Tibial artery (tissue), 4 donors: ENCODE measurements around the gene PCK2.
A peak's percentile ranks its signal among the peaks of the same experiment; 100 is the strongest.

Source experiments
- DNase-seq, 2 donors: peaks; one replicate each; pipeline ENCODE4 v3.0.0-alpha.2; 2019
- H3K27ac ChIP-seq, 2 donors: fragments of 200-600 bp; sonication (generic) in 1 of 2; 1 replicate in 1 of 2; 2 replicates in 1 of 2; pipeline ENCODE4 v1.5.1; 2018 to 2019; ENCODE audit warnings: mild to moderate bottlenecking in 1 of 2
- H3K27me3 ChIP-seq, 2 donors: fragments of 200-600 bp; sonication (generic) in 1 of 2; one replicate each; pipeline versions ENCODE4 v1.5.1 to v1.6.0; 2016 to 2019
- H3K36me3 ChIP-seq, 3 donors: fragments of 200-600 bp; sonication (generic) in 2 of 3; one replicate each; pipeline ENCODE4 v1.5.1; 2016 to 2019; ENCODE audit warnings: mild to moderate bottlenecking in 2 of 3
- H3K4me1 ChIP-seq, 4 donors: fragments of 200-600 bp; sonication (generic) in 2 of 4; 1 replicate in 3 of 4; 2 replicates in 1 of 4; pipeline ENCODE4 v1.5.1; 2016 to 2019
- H3K4me3 ChIP-seq, 2 donors: fragments of 200-600 bp; sonication (generic) in 1 of 2; 1 replicate in 1 of 2; 2 replicates in 1 of 2; pipeline ENCODE4 v1.5.1; 2018 to 2019; ENCODE audit warnings: mild to moderate bottlenecking in 2 of 2
- H3K9me3 ChIP-seq, 3 donors: fragments of 200-600 bp; sonication (generic) in 1 of 3; one replicate each; pipeline ENCODE4 v1.5.1; 2016 to 2019
- CTCF ChIP-seq, 2 experiments: fragments of 200-600 bp in 1 of 2; fragments of 450-650 bp in 1 of 2; IDR thresholded peaks; one replicate each; pipeline ENCODE4 v1.5.1; 2017 to 2019; ENCODE audit warnings: antibody characterized with exemption in 2 of 2, mild to moderate bottlenecking in 1 of 2, moderate library complexity in 1 of 2
- intact Hi-C: fragments of 100-400 bp; cut with DNase I; formaldehyde crosslinking; loops from one replicate; pipeline ENCODE4 v1.15.0; 2023; ENCODE audit warnings: low total_unique reads

PCK2 gene

GRCh38 chr14:24145219-24145618 is 51.1 kb downstream of the PCK2 start:
- H3K4me3 ChIP-seq = no peak overlapping the region
- intact Hi-C loops = loop anchor here (5.0 kb wide), 1 partner anchor 42 kb away; the partner anchor contains the start of gene IPO4
- no peaks in the 10 kb centered on the region for H3K9me3 ChIP-seq
- no peak for TF ChIP-seq CTCF (IDR thresholded peaks at IDR 0.05)
- peak overlapping the region; percentile 86 to 87 for H3K27ac ChIP-seq
- DNase-seq = no peak
- H3K36me3 ChIP-seq = peaks cover 11 to 17% (median 16%) of the 10 kb centered on the region in 3 donors
- H3K27me3 ChIP-seq = no peaks in the 10 kb centered on the region
- peaks cover 18 to 45% (median 31%) of the 10 kb centered on the region in 4 donors for H3K4me1 ChIP-seq

- no peaks in the 10 kb centered on the region for H3K9me3 ChIP-seq
- H3K4me3 ChIP-seq = peak overlapping the region; percentile 79 to 92
- peaks cover 16 to 24% (median 22%) of the 10 kb centered on the region in 3 donors for H3K36me3 ChIP-seq
- intact Hi-C loops = loop anchor here (5.0 kb wide), 1 partner anchor 41 kb away; the partner anchor contains the start of gene IPO4
- H3K4me1 ChIP-seq = peaks cover 18 to 38% (median 28%) of the 10 kb centered on the region in 4 donors
- peak overlapping the region; percentile 86 to 87 for H3K27ac ChIP-seq
- H3K27me3 ChIP-seq = no peaks in the 10 kb centered on the region
- TF ChIP-seq CTCF (IDR thresholded peaks at IDR 0.05) = no peak
- DNase-seq = no peak
Observed at GRCh38 chr14:24145690-24146452, 51.8 kb downstream of the PCK2 start.

GRCh38 chr14:24146453-24146977 is 52.4 kb downstream of the PCK2 start, which contains the start of gene PSME2:
TSS of gene PSME2 (minus strand) at chr14:24146610. CDS start at chr14:24146581, 29 bp downstream.
- intact Hi-C loops = loop anchor here (5.0 kb wide), 1 partner anchor 41 kb away; the partner anchor contains the start of gene IPO4
- no peak for TF ChIP-seq CTCF (IDR thresholded peaks at IDR 0.05)
- peaks cover 17 to 37% (median 28%) of the 10 kb centered on the region in 4 donors for H3K4me1 ChIP-seq
- H3K36me3 ChIP-seq = peaks cover 23 to 30% (median 29%) of the 10 kb centered on the region in 3 donors
- H3K9me3 ChIP-seq = no peaks in the 10 kb centered on the region
- H3K27ac ChIP-seq = peak within 1 kb of the TSS; percentile 86 to 87
- H3K4me3 ChIP-seq = peak within 1 kb of the TSS; percentile 79 to 92
- peak; percentile 96 to 98 for DNase-seq
- H3K27me3 ChIP-seq = no peaks in the 10 kb centered on the region

- intact Hi-C loops = loop anchor here (5.0 kb wide), 1 partner anchor 40 kb away; the partner anchor contains the start of gene IPO4
- Histone ChIP-seq H3K27ac (peak within 1 kb of the TSS; percentile 86 to 87), H3K9me3 (no peaks in the 10 kb centered on the region), H3K4me1 (peaks cover 12 to 33% (median 25%) of the 10 kb centered on the region in 4 donors), H3K27me3 (no peaks in the 10 kb centered on the region), H3K4me3 (peak within 1 kb of the TSS; percentile 79 to 92), H3K36me3 (peaks cover 29 to 37% (median 35%) of the 10 kb centered on the region in 3 donors)
- DNase-seq = peak; percentile 99
- TF ChIP-seq CTCF (IDR thresholded peaks at IDR 0.05) = no peak
Observed at GRCh38 chr14:24146978-24147760, 53.1 kb downstream of the PCK2 start, which contains the start of gene RNF31. TSS of gene RNF31 (plus strand) at chr14:24147498. CDS start at chr14:24147699, 201 bp downstream.
